Measurements from ENCODE around the gene PEX26.

PEX26 gene

GRCh38 chr22:18066181-18066859, 11.5 kb upstream of the PEX26 start:
- ChIA-PET POLR2A (no interaction called here), CTCF (interaction anchor here (0.6 to 2.0 kb wide), 5 partner anchors 10 to 314 kb away, joined by 3 to 9 read pairs (median 3); partner anchors contain the start of gene PEX26)
- Histone ChIP-seq H3K27me3 (replicated peaks in 2 of 5; ENCODE audit: control insufficient read depth in 4 of 5, insufficient read depth in 5 of 5, low read length in 4 of 5) (peaks cover 0 to 25% (median 6%) of the 10 kb centered on the region in 5 experiments), H3K27ac (ENCODE audit: insufficient read depth in 1 of 2, low read depth in 1 of 2, low read length in 2 of 2, poor library complexity in 1 of 2, severe bottlenecking in 2 of 2) (no peak overlapping the region), H3K4me1 (ENCODE audit: control extremely low read depth in 1 of 4, control insufficient read depth in 4 of 4, insufficient read depth in 4 of 4, low read length in 3 of 4) (peaks cover 0 to 5% (median 0%) of the 10 kb centered on the region in 4 experiments), H3K9me3 (ENCODE audit: control extremely low read depth in 1 of 5, control insufficient read depth in 4 of 5, insufficient read depth in 2 of 5, low read depth in 1 of 5, low read length in 4 of 5) (no peaks in the 10 kb centered on the region), H3K4me3 (ENCODE audit: control insufficient read depth in 1 of 7, extremely low read depth in 1 of 7, insufficient read depth in 4 of 7, low read depth in 2 of 7, low read length in 6 of 7) (no peak overlapping the region), H3K36me3 (ENCODE audit: control insufficient read depth in 4 of 4, insufficient read depth in 4 of 4, low read length in 3 of 4) (no peaks in the 10 kb centered on the region)
- no peak for DNase-seq
- 63% methylated on average over 8 of the region's 12 CpGs for WGBS (ENCODE audit: insufficient coverage)

- DNase-seq = no peak
- Histone ChIP-seq H3K27me3 (replicated peaks in 2 of 5; ENCODE audit: control insufficient read depth in 4 of 5, insufficient read depth in 5 of 5, low read length in 4 of 5) (peaks cover 0 to 25% (median 6%) of the 10 kb centered on the region in 5 experiments), H3K9me3 (ENCODE audit: control extremely low read depth in 1 of 5, control insufficient read depth in 4 of 5, insufficient read depth in 2 of 5, low read depth in 1 of 5, low read length in 4 of 5) (no peaks in the 10 kb centered on the region), H3K27ac (ENCODE audit: insufficient read depth in 1 of 2, low read depth in 1 of 2, low read length in 2 of 2, poor library complexity in 1 of 2, severe bottlenecking in 2 of 2) (no peak overlapping the region), H3K4me3 (ENCODE audit: control insufficient read depth in 1 of 7, extremely low read depth in 1 of 7, insufficient read depth in 4 of 7, low read depth in 2 of 7, low read length in 6 of 7) (no peak overlapping the region), H3K36me3 (ENCODE audit: control insufficient read depth in 4 of 4, insufficient read depth in 4 of 4, low read length in 3 of 4) (no peaks in the 10 kb centered on the region), H3K4me1 (ENCODE audit: control extremely low read depth in 1 of 4, control insufficient read depth in 4 of 4, insufficient read depth in 4 of 4, low read length in 3 of 4) (peaks cover 0 to 5% (median 0%) of the 10 kb centered on the region in 4 experiments)
- ChIA-PET CTCF (no interaction called here), POLR2A (no interaction called here)
- WGBS (ENCODE audit: insufficient coverage) = 100% methylated on average over 2 of the region's 3 CpGs
These were observed 10.7 kb upstream of the PEX26 start for GRCh38 chr22:18067121-18067520.

GRCh38 chr22:18067548-18068341, 10.0 kb upstream of the PEX26 start:
- peaks cover 0 to 5% (median 0%) of the 10 kb centered on the region in 4 experiments for H3K4me1 ChIP-seq (ENCODE audit: control extremely low read depth in 1 of 4, control insufficient read depth in 4 of 4, insufficient read depth in 4 of 4, low read length in 3 of 4)
- ChIA-PET CTCF (no interaction called here), POLR2A (no interaction called here)
- DNase-seq = no peak
- no peak overlapping the region for H3K4me3 ChIP-seq (ENCODE audit: control insufficient read depth in 1 of 7, extremely low read depth in 1 of 7, insufficient read depth in 4 of 7, low read depth in 2 of 7, low read length in 6 of 7)
- H3K27me3 ChIP-seq (replicated peaks in 2 of 5; ENCODE audit: control insufficient read depth in 4 of 5, insufficient read depth in 5 of 5, low read length in 4 of 5) = peaks cover 0 to 25% (median 6%) of the 10 kb centered on the region in 5 experiments
- no peaks in the 10 kb centered on the region for H3K9me3 ChIP-seq (ENCODE audit: control extremely low read depth in 1 of 5, control insufficient read depth in 4 of 5, insufficient read depth in 2 of 5, low read depth in 1 of 5, low read length in 4 of 5)
- WGBS (ENCODE audit: insufficient coverage) = 86% methylated on average over 11 of the region's 14 CpGs
- H3K27ac ChIP-seq (ENCODE audit: insufficient read depth in 1 of 2, low read depth in 1 of 2, low read length in 2 of 2, poor library complexity in 1 of 2, severe bottlenecking in 2 of 2) = no peak overlapping the region
- H3K36me3 ChIP-seq (ENCODE audit: control insufficient read depth in 4 of 4, insufficient read depth in 4 of 4, low read length in 3 of 4) = no peaks in the 10 kb centered on the region

- no peaks in the 10 kb centered on the region for H3K36me3 ChIP-seq (ENCODE audit: control insufficient read depth in 4 of 4, insufficient read depth in 4 of 4, low read length in 3 of 4)
- no peak for DNase-seq
- ChIA-PET CTCF (no interaction called here), POLR2A (interaction anchor here (0.6 kb wide), 1 partner anchor 21 kb away, joined by 3 read pairs; no protein-coding TSS in a partner anchor)
- no peak overlapping the region for H3K4me3 ChIP-seq (ENCODE audit: control insufficient read depth in 1 of 7, extremely low read depth in 1 of 7, insufficient read depth in 4 of 7, low read depth in 2 of 7, low read length in 6 of 7)
- H3K27ac ChIP-seq (ENCODE audit: insufficient read depth in 1 of 2, low read depth in 1 of 2, low read length in 2 of 2, poor library complexity in 1 of 2, severe bottlenecking in 2 of 2) = no peak overlapping the region
- no peaks in the 10 kb centered on the region for H3K9me3 ChIP-seq (ENCODE audit: control extremely low read depth in 1 of 5, control insufficient read depth in 4 of 5, insufficient read depth in 2 of 5, low read depth in 1 of 5, low read length in 4 of 5)
- 95% methylated on average over 2 of the region's 3 CpGs for WGBS (ENCODE audit: insufficient coverage)
- peaks cover 0 to 4% (median 0%) of the 10 kb centered on the region in 4 experiments for H3K4me1 ChIP-seq (ENCODE audit: control extremely low read depth in 1 of 4, control insufficient read depth in 4 of 4, insufficient read depth in 4 of 4, low read length in 3 of 4)
- peaks cover 0 to 25% (median 4%) of the 10 kb centered on the region in 5 experiments for H3K27me3 ChIP-seq (replicated peaks in 2 of 5; ENCODE audit: control insufficient read depth in 4 of 5, insufficient read depth in 5 of 5, low read length in 4 of 5)
These were observed 9.3 kb upstream of the PEX26 start for GRCh38 chr22:18068381-18068988.

- WGBS (ENCODE audit: insufficient coverage) = 100% methylated on average over 2 of the region's 2 CpGs
- peaks cover 0 to 4% (median 0%) of the 10 kb centered on the region in 4 experiments for H3K4me1 ChIP-seq (ENCODE audit: control extremely low read depth in 1 of 4, control insufficient read depth in 4 of 4, insufficient read depth in 4 of 4, low read length in 3 of 4)
- H3K36me3 ChIP-seq (ENCODE audit: control insufficient read depth in 4 of 4, insufficient read depth in 4 of 4, low read length in 3 of 4) = no peaks in the 10 kb centered on the region
- no peak overlapping the region for H3K4me3 ChIP-seq (ENCODE audit: control insufficient read depth in 1 of 7, extremely low read depth in 1 of 7, insufficient read depth in 4 of 7, low read depth in 2 of 7, low read length in 6 of 7)
- H3K27ac ChIP-seq (ENCODE audit: insufficient read depth in 1 of 2, low read depth in 1 of 2, low read length in 2 of 2, poor library complexity in 1 of 2, severe bottlenecking in 2 of 2) = no peak overlapping the region
- ChIA-PET CTCF (interaction anchor here (1.4 kb wide), 1 partner anchor 239 kb away, joined by 5 read pairs; no protein-coding TSS in a partner anchor), POLR2A (interaction anchor here (0.6 kb wide), 1 partner anchor 21 kb away, joined by 3 read pairs; no protein-coding TSS in a partner anchor)
- DNase-seq = no peak
- no peaks in the 10 kb centered on the region for H3K9me3 ChIP-seq (ENCODE audit: control extremely low read depth in 1 of 5, control insufficient read depth in 4 of 5, insufficient read depth in 2 of 5, low read depth in 1 of 5, low read length in 4 of 5)
- H3K27me3 ChIP-seq (replicated peaks in 2 of 5; ENCODE audit: control insufficient read depth in 4 of 5, insufficient read depth in 5 of 5, low read length in 4 of 5) = peaks cover 0 to 25% (median 3%) of the 10 kb centered on the region in 5 experiments
These were observed 8.7 kb upstream of the PEX26 start for GRCh38 chr22:18069041-18069440.

GRCh38 chr22:18070041-18070440, 7.7 kb upstream of the PEX26 start:
- Histone ChIP-seq H3K4me3 (ENCODE audit: control insufficient read depth in 1 of 7, extremely low read depth in 1 of 7, insufficient read depth in 4 of 7, low read depth in 2 of 7, low read length in 6 of 7) (no peak overlapping the region), H3K27me3 (replicated peaks in 2 of 5; ENCODE audit: control insufficient read depth in 4 of 5, insufficient read depth in 5 of 5, low read length in 4 of 5) (peaks cover 0 to 24% (median 3%) of the 10 kb centered on the region in 5 experiments), H3K27ac (ENCODE audit: insufficient read depth in 1 of 2, low read depth in 1 of 2, low read length in 2 of 2, poor library complexity in 1 of 2, severe bottlenecking in 2 of 2) (no peak overlapping the region), H3K9me3 (ENCODE audit: control extremely low read depth in 1 of 5, control insufficient read depth in 4 of 5, insufficient read depth in 2 of 5, low read depth in 1 of 5, low read length in 4 of 5) (no peaks in the 10 kb centered on the region), H3K4me1 (ENCODE audit: control extremely low read depth in 1 of 4, control insufficient read depth in 4 of 4, insufficient read depth in 4 of 4, low read length in 3 of 4) (peaks cover 0 to 4% (median 0%) of the 10 kb centered on the region in 4 experiments), H3K36me3 (ENCODE audit: control insufficient read depth in 4 of 4, insufficient read depth in 4 of 4, low read length in 3 of 4) (no peaks in the 10 kb centered on the region)
- no peak for DNase-seq
- CTCF ChIA-PET = interaction anchor here (1.1 to 1.4 kb wide), 3 partner anchors 9 to 240 kb away, joined by 3 to 5 read pairs (median 3); no protein-coding TSS in a partner anchor
- POLR2A ChIA-PET = no interaction called here
- WGBS (ENCODE audit: insufficient coverage) = 95% methylated on average over 4 of the region's 4 CpGs
